ENCODE data around the gene SIM2. TPM values are rescaled to one million over a fixed set of nuclear protein-coding genes. Genes with fewer than 3 reads are reported as not detected.

Gene SIM2
- total RNA-seq, 1 experiment from 2014 or later: not detected

DNA sequence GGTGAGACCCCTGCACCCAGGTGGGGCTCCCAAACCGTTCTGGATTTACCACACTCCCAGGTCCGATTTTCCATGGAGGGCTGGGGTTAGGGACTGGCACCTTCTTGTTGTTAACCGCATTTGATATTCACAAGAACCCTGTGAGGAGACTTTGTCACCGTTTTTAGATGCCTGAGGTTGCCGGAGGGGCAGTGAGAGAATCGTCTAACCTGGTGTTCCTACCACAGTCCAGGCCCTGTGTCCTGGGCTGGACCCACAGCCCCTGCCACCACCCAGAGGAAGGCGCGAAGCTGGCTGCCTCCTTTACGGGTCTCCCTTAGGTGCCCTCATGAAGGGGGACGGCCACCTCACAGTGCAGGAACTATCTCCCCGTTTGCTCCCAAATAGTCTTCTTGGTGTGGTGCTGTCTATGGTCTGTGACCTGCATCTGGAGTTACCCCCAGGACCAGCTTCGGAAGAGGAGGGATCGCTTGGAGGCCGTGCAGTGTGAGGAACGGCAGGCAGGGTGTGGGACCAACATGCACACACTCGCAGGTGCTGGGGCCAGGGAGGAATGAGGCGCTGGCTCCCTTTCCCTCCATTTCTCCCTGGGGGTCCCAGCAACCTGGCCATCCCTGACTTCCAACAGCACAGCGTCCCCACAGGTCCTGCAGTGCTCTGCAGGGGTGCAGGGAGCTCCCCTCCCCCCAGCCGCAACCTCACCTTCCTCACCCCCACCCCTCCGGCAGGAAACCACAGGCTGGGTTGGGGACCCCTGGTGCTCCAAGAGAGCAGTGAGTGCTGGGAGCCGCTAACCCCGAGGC, 7.0 kb downstream of the SIM2 start:
- no CpG with 5 or more reads among the region's 22 CpGs for WGBS (ENCODE audit: extremely low coverage, insufficient read length, low lambda C conversion rate)

More for the DNA sequence above, 7.0 kb downstream of the SIM2 start:
- peaks cover 100% of the 10 kb centered on the region for H3K27me3 Mint-ChIP-seq (ENCODE audit: low read depth)
- Histone ChIP-seq H3K79me1 (ENCODE audit: insufficient read depth, low read depth, low read length, poor library complexity, severe bottlenecking) (no peaks in the 10 kb centered on the region), H3K4me1 (ENCODE audit: insufficient read depth, low read length) (0 out of 2 replicates have a peak, but pooled peaks cover 2% of the 10 kb centered on the region), H3K4me2 (ENCODE audit: insufficient read depth, insufficient read length, low read length) (peak overlapping the region; percentile 23), H2BK120ac (ENCODE audit: low read depth, low read length, poor library complexity, severe bottlenecking) (no peak overlapping the region), H3K23me2 (ENCODE audit: insufficient read length, low read depth, low read length, poor library complexity, severe bottlenecking) (peaks cover 11% of the 10 kb centered on the region), H3K27me3 (ENCODE audit: insufficient read depth, low read length) (peaks cover 92% of the 10 kb centered on the region), H3K4ac (ENCODE audit: low read depth, low read length) (no peak overlapping the region), H3K9me3 (ENCODE audit: control insufficient read depth, low read depth, low read length) (no peaks in the 10 kb centered on the region), H2BK15ac (ENCODE audit: low read depth, low read length) (no peak overlapping the region), H3K9ac (ENCODE audit: extremely low read depth, insufficient read length, low read length) (no peak overlapping the region), H2AFZ (ENCODE audit: low read length) (no peak overlapping the region), H3K56ac (ENCODE audit: insufficient read length, low read depth, low read length) (no peak overlapping the region), H2BK12ac (ENCODE audit: insufficient read length, low read depth, low read length) (no peak overlapping the region), H4K20me1 (ENCODE audit: control insufficient read depth, insufficient read depth, insufficient read length) (peaks cover 2% of the 10 kb centered on the region), H3K27ac (ENCODE audit: insufficient read length, low read depth, low read length) (no peak overlapping the region), H3K14ac (ENCODE audit: insufficient read depth, low read length) (no peak overlapping the region), H2BK5ac (ENCODE audit: insufficient read length, low read length) (no peak overlapping the region), H4K91ac (ENCODE audit: insufficient read length, low read depth, low read length) (no peak overlapping the region), H3K23ac (ENCODE audit: insufficient read length, low read depth, low read length) (no peak overlapping the region), H2AK5ac (ENCODE audit: insufficient read length, low read length) (no peak overlapping the region), H3K18ac (ENCODE audit: insufficient read length, low read depth, low read length) (no peak overlapping the region), H3K79me2 (ENCODE audit: insufficient read depth, low read length) (no peaks in the 10 kb centered on the region), H2BK20ac (ENCODE audit: low read depth, low read length, poor library complexity, severe bottlenecking) (no peak overlapping the region), H3T11ph (ENCODE audit: low read length) (no peak overlapping the region), H4K8ac (replicated peaks; ENCODE audit: insufficient read length, low read depth, low read length) (no peak overlapping the region), H4K5ac (ENCODE audit: insufficient read length, low read depth, low read length) (no peak overlapping the region)
- H3K9me3 Mint-ChIP-seq: peaks cover 4 to 10% of the 10 kb centered on the region in 2 experiments; a peak in 3 of 5 replicates
- TF ChIP-seq, protein P1, sequence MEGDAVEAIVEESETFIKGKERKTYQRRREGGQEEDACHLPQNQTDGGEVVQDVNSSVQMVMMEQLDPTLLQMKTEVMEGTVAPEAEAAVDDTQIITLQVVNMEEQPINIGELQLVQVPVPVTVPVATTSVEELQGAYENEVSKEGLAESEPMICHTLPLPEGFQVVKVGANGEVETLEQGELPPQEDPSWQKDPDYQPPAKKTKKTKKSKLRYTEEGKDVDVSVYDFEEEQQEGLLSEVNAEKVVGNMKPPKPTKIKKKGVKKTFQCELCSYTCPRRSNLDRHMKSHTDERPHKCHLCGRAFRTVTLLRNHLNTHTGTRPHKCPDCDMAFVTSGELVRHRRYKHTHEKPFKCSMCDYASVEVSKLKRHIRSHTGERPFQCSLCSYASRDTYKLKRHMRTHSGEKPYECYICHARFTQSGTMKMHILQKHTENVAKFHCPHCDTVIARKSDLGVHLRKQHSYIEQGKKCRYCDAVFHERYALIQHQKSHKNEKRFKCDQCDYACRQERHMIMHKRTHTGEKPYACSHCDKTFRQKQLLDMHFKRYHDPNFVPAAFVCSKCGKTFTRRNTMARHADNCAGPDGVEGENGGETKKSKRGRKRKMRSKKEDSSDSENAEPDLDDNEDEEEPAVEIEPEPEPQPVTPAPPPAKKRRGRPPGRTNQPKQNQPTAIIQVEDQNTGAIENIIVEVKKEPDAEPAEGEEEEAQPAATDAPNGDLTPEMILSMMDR (conservative IDR thresholded peaks at IDR 0.05): peak; percentile 64
- peaks cover 41 to 60% of the 10 kb centered on the region in 2 experiments for H3K4me1 Mint-ChIP-seq
- peaks cover 0 to 4% (median 1%) of the 10 kb centered on the region in 3 experiments; a peak in 3 of 7 replicates for H3K36me3 Mint-ChIP-seq (ENCODE audit: insufficient read depth in 1 of 3, low read depth in 3 of 3)
- DNase-seq: peak; percentile 81
- peak overlapping the region in 1 of 2 experiments; percentile 74; a peak in 3 of 5 replicates for H3K4me3 Mint-ChIP-seq
- H3K27ac Mint-ChIP-seq: no peak overlapping the region

All from H9 (cell line).